Endothelial cell of umbilical vein (primary cell): ENCODE measurements around the gene EDA. TPM values are rescaled to one million over a fixed set of nuclear protein-coding genes. Genes with fewer than 3 reads are reported as not detected.

Source experiments
- Bru-seq: library from RNA; stranded (reverse); fragments of 400-500 nt; gene quantifications from one replicate; lab custom pipeline; 2021; lab: Mats Ljungman, UMichigan
- BruChase-seq, 2 experiments: library from RNA; stranded (reverse); fragments of 400-500 nt; gene quantifications; one replicate each; lab custom pipeline; 2021; lab: Mats Ljungman, UMichigan
- BruUV-seq: library from RNA; stranded (reverse); fragments of 400-500 nt; replicated peaks from 2 replicates; lab custom pipeline; 2021; lab: Mats Ljungman, UMichigan
- CTCF ChIA-PET: fragments of 300-600, 350-600 bp; sonication (Branson Sonifier 250); formaldehyde crosslinking; loops from one replicate; lab custom pipeline; 2021; ENCODE audit warnings: antibody characterized with exemption, inconsistent platforms; lab: Charles Lee
- POLR2A ChIA-PET: fragments of 300-600, 350-600 bp; sonication (Branson Sonifier 250); formaldehyde crosslinking; loops from one replicate; lab custom pipeline; 2021; ENCODE audit warnings: antibody characterized with exemption, inconsistent platforms; lab: Charles Lee
- DNase-seq: peaks from one replicate; pipeline ENCODE4 v3.0.0-alpha.2; 2011; ENCODE audit warnings: low read depth, low spot score
- FAIRE-seq: peaks from 2 replicates; lab custom pipeline; 2011; peaks lifted over from hg19 to GRCh38; lab: Jason Lieb, UNC
- H2AFZ ChIP-seq: 2 replicates; pipeline ENCODE4 v1.6.0; 2012; ENCODE audit warnings: low read depth, low read length, control low read depth, inconsistent platforms
- H3K27ac ChIP-seq: 2 replicates; pipeline ENCODE4 v1.5.1; 2011; ENCODE audit warnings: low read depth, mild to moderate bottlenecking, control low read depth, low read length, moderate library complexity; ENCODE audit not compliant: insufficient read depth
- H3K27me3 ChIP-seq, 2 experiments: 2 replicates each; pipeline versions ENCODE4 v1.6.0 to v1.6.1; 2011; ENCODE audit warnings: low read length in 2 of 2, mixed read lengths in 1 of 2; ENCODE audit not compliant: control insufficient read depth in 2 of 2, insufficient read depth in 2 of 2
- H3K36me3 ChIP-seq, 2 experiments: 2 replicates in 1 of 2; 3 replicates in 1 of 2; pipeline ENCODE4 v1.5.1; 2011; ENCODE audit warnings: low read length in 2 of 2, mild to moderate bottlenecking in 1 of 2, moderate library complexity in 1 of 2; ENCODE audit not compliant: control insufficient read depth in 2 of 2, insufficient read depth in 2 of 2; ENCODE audit errors: extremely low read depth in 1 of 2
- H3K4me1 ChIP-seq: 3 replicates; pipeline ENCODE4 v1.5.1; 2011; ENCODE audit warnings: mild to moderate bottlenecking, low read length; ENCODE audit not compliant: control insufficient read depth, insufficient read depth; ENCODE audit errors: extremely low read depth
- H3K4me2 ChIP-seq: 2 replicates; pipeline ENCODE4 v1.6.1; 2011; ENCODE audit warnings: low read length, control low read depth, mixed read lengths; ENCODE audit not compliant: insufficient read depth
- H3K4me3 ChIP-seq, 3 experiments: fragments of 200-600 bp in 1 of 3; sonication (generic), shearing (Covaris generic) in 1 of 3; replicated peaks in 1 of 3; 2 replicates each; pipeline ENCODE4 v1.5.1; 2011 to 2016; ENCODE audit warnings: control low read depth in 3 of 3, low read length in 3 of 3, mild to moderate bottlenecking in 2 of 3, inconsistent platforms in 1 of 3, low read depth in 1 of 3, moderate library complexity in 1 of 3; ENCODE audit not compliant: insufficient read depth in 1 of 3
- H3K79me2 ChIP-seq: 2 replicates; pipeline ENCODE4 v1.6.0; 2012; ENCODE audit warnings: low read length, inconsistent platforms; ENCODE audit not compliant: control insufficient read depth, insufficient read depth
- H3K9ac ChIP-seq: replicated peaks from 2 replicates; pipeline ENCODE3; 2011; ENCODE audit warnings: low read length, control low read depth; ENCODE audit not compliant: insufficient read depth; ENCODE audit errors: extremely low read depth
- H3K9me1 ChIP-seq: replicated peaks from 3 replicates; pipeline ENCODE4 v1.6.0; 2011; ENCODE audit warnings: mild to moderate bottlenecking, low read length; ENCODE audit not compliant: control insufficient read depth, insufficient read depth; ENCODE audit errors: extremely low read depth
- H3K9me3 ChIP-seq: replicated peaks from 2 replicates; pipeline ENCODE4 v1.5.1; 2012; ENCODE audit warnings: low read length, inconsistent platforms; ENCODE audit not compliant: control insufficient read depth, insufficient read depth
- H4K20me1 ChIP-seq: replicated peaks from 2 replicates; pipeline ENCODE3; 2011; ENCODE audit warnings: mild to moderate bottlenecking, low read length; ENCODE audit not compliant: control insufficient read depth, insufficient read depth; ENCODE audit errors: extremely low read depth
- EZH2 ChIP-seq: IDR thresholded peaks from 2 replicates; pipeline ENCODE4 v1.6.1; 2012; ENCODE audit warnings: borderline replicate concordance, low read depth, mild to moderate bottlenecking, moderate library complexity, low read length, inconsistent platforms; ENCODE audit not compliant: severe bottlenecking
- JUN ChIP-seq: IDR thresholded peaks from 2 replicates; pipeline ENCODE4 v1.6.1; 2011; ENCODE audit warnings: borderline replicate concordance, low read depth; ENCODE audit not compliant: insufficient read length, insufficient read depth
- POLR2A ChIP-seq: IDR thresholded peaks from 2 replicates; pipeline ENCODE4 v1.6.1; 2012; ENCODE audit warnings: low read depth, mild to moderate bottlenecking, control low read depth, low read length
- POLR2AphosphoS5 ChIP-seq: IDR thresholded peaks from 2 replicates; pipeline ENCODE4 v1.6.1; 2012; ENCODE audit warnings: low read depth, mild to moderate bottlenecking, control low read depth, low read length, moderate library complexity; ENCODE audit not compliant: insufficient read depth
- dilution Hi-C: fragments of 300-500 bp; cut with MboI; formaldehyde crosslinking; loops from one replicate; pipeline ENCODE4 v1.15.0; 2019; ENCODE audit warnings: low sequenced_read_pairs; ENCODE audit not compliant: extremely low pct_ligation_motif_present
- intact Hi-C: fragments of 100-400 bp; cut with micrococcal nuclease; formaldehyde crosslinking; loops from one replicate; pipeline ENCODE4 v1.10.0; 2022
- long read RNA-seq: library from polyadenylated mRNA; stranded (forward); transcript quantifications from one replicate; pipeline ENCODE4 v2.0.0, GENCODE V29; 2021
- polyA minus RNA-seq, 3 experiments: library from RNA; depleted of rRNA, polyadenylated mRNA; stranded (reverse); fragments of >200 nt; gene quantifications; 1 replicate in 1 of 3; 2 replicates in 2 of 3; pipeline ENCODE4 v1.2.3, GENCODE V29; 2011
- polyA plus RNA-seq, 4 experiments: library from polyadenylated mRNA; depleted of rRNA in 3 of 4; stranded (reverse) in 3 of 4; unstranded in 1 of 4; fragments of >200 nt; gene quantifications; 2 replicates each; pipeline versions ENCODE4 v1.2.1 to v1.2.3, GENCODE V29; 2011 to 2012; ENCODE audit warnings: missing spikeins in 1 of 4
- total RNA-seq: library from RNA; stranded (reverse); gene quantifications from 2 replicates; pipeline ENCODE4 v1.2.3, GENCODE V29; 2021
- TF ChIP-seq, protein P1 (sequence below): IDR thresholded peaks from 2 replicates; pipeline ENCODE4 v1.6.1; 2011; ENCODE audit not compliant: insufficient read depth, insufficient read length
- TF ChIP-seq, protein P2 (sequence below), 2 donors: IDR thresholded peaks; 1 replicate in 1 of 2; 2 replicates in 1 of 2; pipeline ENCODE4 v1.5.1; 2011; ENCODE audit warnings: low read length in 2 of 2, mild to moderate bottlenecking in 2 of 2, moderate library complexity in 2 of 2, control low read depth in 1 of 2, inconsistent platforms in 1 of 2, low read depth in 1 of 2; ENCODE audit not compliant: insufficient read depth in 1 of 2; ENCODE audit errors: extremely low read depth in 1 of 2

Gene EDA
- total RNA-seq (0.44 and 1.2 TPM in 2 replicates), polyA plus RNA-seq (0.29 and 0.37 TPM in 2 replicates), polyA minus RNA-seq (0.36 and 0.78 TPM in 2 replicates), Bru-seq, nascent RNA (percentile 33 among the genes with signal in this experiment), BruChase-seq, experiment 1, labeled RNA remaining after a 6-hour chase (percentile 23 among the genes with signal in this experiment), BruChase-seq, experiment 2, labeled RNA remaining after a 2-hour chase (percentile 31 among the genes with signal in this experiment)
- polyA plus RNA-seq (2011; cell fraction: cytosol; rRNA removed): 0.28 and 0.35 TPM in 2 replicates
- 0.58 and 0.64 TPM in 2 replicates for polyA plus RNA-seq (2011; cell fraction: nucleus; rRNA removed)
- 0.42 and 0.54 TPM in 2 replicates for polyA plus RNA-seq (2012)
- not detected for polyA minus RNA-seq (2011; cell fraction: cytosol; rRNA and poly(A)+ RNA removed)
- 1.4 TPM in 2 replicates for polyA minus RNA-seq (2011; cell fraction: nucleus; rRNA and poly(A)+ RNA removed)
- long read RNA-seq: 0 reads

DNA sequence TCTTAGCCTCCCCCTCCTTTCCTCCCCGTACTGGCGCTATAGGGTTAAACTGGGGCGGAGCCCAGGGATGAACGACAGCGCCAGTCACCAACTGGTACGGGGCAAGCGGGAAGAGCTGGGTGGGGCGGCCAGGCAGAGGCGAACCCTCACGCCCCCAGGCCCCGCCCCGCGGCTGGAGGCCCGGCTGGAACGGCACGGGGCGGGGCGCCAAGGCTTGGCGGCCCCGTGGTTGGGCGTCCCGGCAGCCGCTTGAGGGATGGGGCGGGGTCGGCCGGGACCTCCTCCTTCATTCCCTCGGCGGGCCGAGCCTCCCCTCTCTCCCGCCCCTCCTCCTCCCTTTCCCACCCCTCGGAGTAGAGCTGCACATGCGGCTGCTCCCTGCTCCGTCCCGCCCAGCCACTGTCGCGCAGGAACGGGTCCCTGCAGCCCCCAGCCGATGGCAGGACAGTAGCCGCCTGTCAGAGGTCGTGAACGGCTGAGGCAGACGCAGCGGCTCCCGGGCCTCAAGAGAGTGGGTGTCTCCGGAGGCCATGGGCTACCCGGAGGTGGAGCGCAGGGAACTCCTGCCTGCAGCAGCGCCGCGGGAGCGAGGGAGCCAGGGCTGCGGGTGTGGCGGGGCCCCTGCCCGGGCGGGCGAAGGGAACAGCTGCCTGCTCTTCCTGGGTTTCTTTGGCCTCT, at the start of gene EDA:
EDA (plus strand) TSS at position 335 of the 678 bp plus-strand sequence.
- dilution Hi-C loops (no loop called here), intact Hi-C loops (loop anchor here (1.0 kb wide), 1 partner anchor 480 kb away; no protein-coding TSS in a partner anchor)
- Histone ChIP-seq H3K36me3 (no peaks in the 10 kb centered on the region), H3K9me1 (no peaks in the 10 kb centered on the region), H3K4me2 (peak within 1 kb of the TSS; percentile 25), H3K4me3 (peak within 1 kb of the TSS in 2 of 3 experiments; percentile 32 to 47), H3K27ac (no peak within 1 kb of the TSS), H4K20me1 (no peaks in the 10 kb centered on the region), H3K9ac (no peak within 1 kb of the TSS), H3K9me3 (no peaks in the 10 kb centered on the region), H3K4me1 (no peaks in the 10 kb centered on the region), H3K79me2 (no peaks in the 10 kb centered on the region), H2AFZ (peak within 1 kb of the TSS; percentile 80), H3K27me3 (peaks cover 9 to 15% of the 10 kb centered on the region in 2 experiments)
- DNase-seq (peak; percentile 71), FAIRE-seq (peak; percentile 75)
- no TSS peak for BruUV-seq
- TF ChIP-seq, protein P1, sequence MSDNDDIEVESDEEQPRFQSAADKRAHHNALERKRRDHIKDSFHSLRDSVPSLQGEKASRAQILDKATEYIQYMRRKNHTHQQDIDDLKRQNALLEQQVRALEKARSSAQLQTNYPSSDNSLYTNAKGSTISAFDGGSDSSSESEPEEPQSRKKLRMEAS: no peak
- TF ChIP-seq, protein P2, sequence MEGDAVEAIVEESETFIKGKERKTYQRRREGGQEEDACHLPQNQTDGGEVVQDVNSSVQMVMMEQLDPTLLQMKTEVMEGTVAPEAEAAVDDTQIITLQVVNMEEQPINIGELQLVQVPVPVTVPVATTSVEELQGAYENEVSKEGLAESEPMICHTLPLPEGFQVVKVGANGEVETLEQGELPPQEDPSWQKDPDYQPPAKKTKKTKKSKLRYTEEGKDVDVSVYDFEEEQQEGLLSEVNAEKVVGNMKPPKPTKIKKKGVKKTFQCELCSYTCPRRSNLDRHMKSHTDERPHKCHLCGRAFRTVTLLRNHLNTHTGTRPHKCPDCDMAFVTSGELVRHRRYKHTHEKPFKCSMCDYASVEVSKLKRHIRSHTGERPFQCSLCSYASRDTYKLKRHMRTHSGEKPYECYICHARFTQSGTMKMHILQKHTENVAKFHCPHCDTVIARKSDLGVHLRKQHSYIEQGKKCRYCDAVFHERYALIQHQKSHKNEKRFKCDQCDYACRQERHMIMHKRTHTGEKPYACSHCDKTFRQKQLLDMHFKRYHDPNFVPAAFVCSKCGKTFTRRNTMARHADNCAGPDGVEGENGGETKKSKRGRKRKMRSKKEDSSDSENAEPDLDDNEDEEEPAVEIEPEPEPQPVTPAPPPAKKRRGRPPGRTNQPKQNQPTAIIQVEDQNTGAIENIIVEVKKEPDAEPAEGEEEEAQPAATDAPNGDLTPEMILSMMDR (IDR thresholded peaks at IDR 0.05; ENCODE audit: extremely low read depth in 1 of 2, insufficient read depth in 1 of 2, low read depth in 1 of 2, low read length in 2 of 2): no peak
- TF ChIP-seq POLR2AphosphoS5 (no peak), EZH2 (no peak), JUN (no peak), POLR2A (no peak)
- ChIA-PET CTCF (interaction anchor here (1.0 to 4.6 kb wide), 2 partner anchors 11 to 415 kb away, joined by 3 to 33 read pairs; no protein-coding TSS in a partner anchor), POLR2A (interaction anchor here (0.6 kb wide), 1 partner anchor 34 kb away, joined by 4 read pairs; no protein-coding TSS in a partner anchor)
